Activated CD4-positive, alpha-beta T cell treated with anti-CD3 and anti-CD28 coated beads for 48 hours (primary cell): ENCODE measurements around the gene GPR119.
"Not testable (repeated sequence)": the region's sequence is repeated elsewhere in the genome, so short reads cannot be mapped to it uniquely, and the experiment has no call there.

ENCODE experiments used
- DNase-seq: peaks from one replicate; pipeline ENCODE4 v3.0.0-alpha.2; 2020

GPR119 gene

GRCh38 chrX:130338869-130339268 lies 46.6 kb downstream of the GPR119 start:
- DNase-seq: not testable (repeated sequence)

GRCh38 chrX:130336531-130336930 lies 48.9 kb downstream of the GPR119 start:
- no peak for DNase-seq
